KG1 (cell line): ENCODE results near the gene GNAT2.

Experiments
- DNase-seq: peaks from one replicate; lab custom pipeline; 2025; lab: John Stamatoyannopoulos, UW

The GNAT2 gene

GRCh38 chr1:109557520-109557919 is 61.9 kb downstream of the GNAT2 start:
- no peak for DNase-seq

- DNase-seq = no peak
Measured at GRCh38 chr1:109556563-109556962, 62.9 kb downstream of the GNAT2 start.
